Liver (tissue), 9 donors: ENCODE data around the gene ABCC10. TPM values are rescaled to one million over a fixed set of nuclear protein-coding genes. Genes with fewer than 3 reads are reported as not detected.

Experiments
- DNase-seq: peaks from one replicate; pipeline ENCODE4 v3.0.0-alpha.2; 2017; ENCODE audit warnings: low spot score
- H3K27ac ChIP-seq, 2 donors: one replicate each; pipeline ENCODE4 v1.7.0; 2013; ENCODE audit warnings: inconsistent platforms in 2 of 2, low read length in 2 of 2, control low read depth in 1 of 2, low read depth in 1 of 2, mild to moderate bottlenecking in 1 of 2
- H3K27me3 ChIP-seq, 4 donors: one replicate each; pipeline versions ENCODE4 v1.6.1 to v1.7.0; 2013; ENCODE audit warnings: low read length in 3 of 4, inconsistent platforms in 1 of 4, mild to moderate bottlenecking in 1 of 4, moderate library complexity in 1 of 4; ENCODE audit not compliant: control insufficient read depth in 4 of 4, insufficient read depth in 4 of 4
- H3K36me3 ChIP-seq, 4 donors: one replicate each; pipeline versions ENCODE4 v1.6.1 to v1.7.0; 2013; ENCODE audit warnings: low read length in 3 of 4, mild to moderate bottlenecking in 3 of 4, low read depth in 1 of 4, moderate library complexity in 1 of 4; ENCODE audit not compliant: control insufficient read depth in 4 of 4, insufficient read depth in 3 of 4
- H3K4me1 ChIP-seq, 4 donors: one replicate each; pipeline versions ENCODE4 v1.6.1 to v1.7.0; 2013; ENCODE audit warnings: low read length in 3 of 4, mild to moderate bottlenecking in 3 of 4, moderate library complexity in 1 of 4; ENCODE audit not compliant: control insufficient read depth in 4 of 4, insufficient read depth in 4 of 4
- H3K4me3 ChIP-seq, 3 donors: one replicate each; pipeline versions ENCODE4 v1.6.1 to v1.7.0; 2013; ENCODE audit warnings: low read length in 3 of 3, control low read depth in 1 of 3, low read depth in 1 of 3, mild to moderate bottlenecking in 1 of 3
- H3K9ac ChIP-seq, 2 donors: one replicate each; pipeline ENCODE4 v1.7.0; 2013; ENCODE audit warnings: low read length in 2 of 2, mild to moderate bottlenecking in 2 of 2, moderate library complexity in 2 of 2, control low read depth in 1 of 2, low read depth in 1 of 2
- H3K9me3 ChIP-seq, 4 donors: one replicate each; pipeline versions ENCODE4 v1.6.1 to v1.7.0; 2013; ENCODE audit warnings: low read length in 3 of 4; ENCODE audit not compliant: control insufficient read depth in 4 of 4
- EGR1 ChIP-seq, 2 donors: IDR thresholded peaks; 2 replicates each; pipeline ENCODE4 v1.6.1; 2016 to 2018; ENCODE audit warnings: antibody characterized with exemption in 2 of 2, low read depth in 2 of 2
- FOXA1 ChIP-seq: IDR thresholded peaks from 2 replicates; pipeline ENCODE4 v1.6.1; 2016; ENCODE audit warnings: antibody characterized with exemption
- FOXA2 ChIP-seq: IDR thresholded peaks from 2 replicates; pipeline ENCODE4 v1.6.1; 2016; ENCODE audit warnings: antibody characterized with exemption
- GABPA ChIP-seq, 2 donors: IDR thresholded peaks in 1 of 2; conservative IDR thresholded peaks in 1 of 2; 2 replicates each; pipeline ENCODE4 v1.6.1; 2016; ENCODE audit warnings: antibody characterized with exemption in 2 of 2, mild to moderate bottlenecking in 1 of 2, moderate library complexity in 1 of 2
- HNF4A ChIP-seq, 2 donors: conservative IDR thresholded peaks; 2 replicates each; pipeline ENCODE4 v1.6.1; 2016; ENCODE audit warnings: antibody characterized with exemption in 2 of 2, mild to moderate bottlenecking in 2 of 2
- HNF4G ChIP-seq: IDR thresholded peaks from 2 replicates; pipeline ENCODE4 v1.6.1; 2016; ENCODE audit warnings: antibody characterized with exemption
- JUND ChIP-seq, 2 donors: IDR thresholded peaks; 2 replicates each; pipeline ENCODE4 v1.6.1; 2016; ENCODE audit warnings: antibody characterized with exemption in 2 of 2
- NR2F2 ChIP-seq: IDR thresholded peaks from 2 replicates; pipeline ENCODE4 v1.6.1; 2016; ENCODE audit warnings: antibody characterized with exemption
- RAD21 ChIP-seq, 2 donors: IDR thresholded peaks; 2 replicates each; pipeline ENCODE4 v1.6.1; 2016; ENCODE audit warnings: antibody characterized with exemption in 2 of 2, mild to moderate bottlenecking in 2 of 2
- RXRA ChIP-seq, 2 donors: IDR thresholded peaks; 2 replicates each; pipeline ENCODE4 v1.6.1; 2017 to 2018; ENCODE audit warnings: antibody characterized with exemption in 2 of 2, mild to moderate bottlenecking in 1 of 2
- SP1 ChIP-seq: IDR thresholded peaks from 2 replicates; pipeline ENCODE4 v1.6.1; 2018; ENCODE audit warnings: antibody characterized with exemption, mild to moderate bottlenecking
- WGBS: extraction: QIAGEN DNeasy Blood & Tissue Kit; methylation state at CpG from one replicate; pipeline ENCODE4 v1.1.7; 2013; 5-methylcytosine and 5-hydroxymethylcytosine counted together
- polyA plus RNA-seq, 2 donors: library from polyadenylated mRNA; stranded (reverse) in 1 of 2; unstranded in 1 of 2; fragments of 200-250 nt in 1 of 2; fragments of >200 nt in 1 of 2; fragmentation: Nextera tagmentation in 1 of 2; extraction: Ambion mirVana in 1 of 2; gene quantifications; one replicate each; pipeline versions ENCODE4 v1.2.1 to v1.2.3, GENCODE V29; 2013 to 2015
- total RNA-seq, 2 donors: library from RNA; depleted of rRNA; stranded (reverse); fragments of >200 nt; gene quantifications; one replicate each; pipeline ENCODE4 v1.2.3, GENCODE V29; 2014
- TF ChIP-seq, protein P1 (sequence below): IDR thresholded peaks from 2 replicates; pipeline ENCODE4 v1.6.1; 2016; ENCODE audit warnings: antibody characterized with exemption, mild to moderate bottlenecking
- TF ChIP-seq, protein P2 (sequence below): fragments of 150-350 bp; IDR thresholded peaks from 2 replicates; pipeline ENCODE4 v1.5.1; 2017; ENCODE audit warnings: improper control_type of control experiment, low read depth, low read length; ENCODE audit not compliant: missing input control
- TF ChIP-seq, protein P3 (sequence below): IDR thresholded peaks from 2 replicates; pipeline ENCODE4 v1.6.1; 2016; ENCODE audit warnings: antibody characterized with exemption
- TF ChIP-seq, protein P4 (sequence below): IDR thresholded peaks from 2 replicates; pipeline ENCODE4 v1.6.1; 2016; ENCODE audit warnings: antibody characterized with exemption
- donor health status: healthy.
- donor health status: healthy.
- donor health status: healthy.
- donor health status: healthy.
- donor health status: healthy.

Gene ABCC10
- total and polyA plus RNA-seq, 4 donors = 3.9 to 10.6 (median 5.1) TPM

DNA sequence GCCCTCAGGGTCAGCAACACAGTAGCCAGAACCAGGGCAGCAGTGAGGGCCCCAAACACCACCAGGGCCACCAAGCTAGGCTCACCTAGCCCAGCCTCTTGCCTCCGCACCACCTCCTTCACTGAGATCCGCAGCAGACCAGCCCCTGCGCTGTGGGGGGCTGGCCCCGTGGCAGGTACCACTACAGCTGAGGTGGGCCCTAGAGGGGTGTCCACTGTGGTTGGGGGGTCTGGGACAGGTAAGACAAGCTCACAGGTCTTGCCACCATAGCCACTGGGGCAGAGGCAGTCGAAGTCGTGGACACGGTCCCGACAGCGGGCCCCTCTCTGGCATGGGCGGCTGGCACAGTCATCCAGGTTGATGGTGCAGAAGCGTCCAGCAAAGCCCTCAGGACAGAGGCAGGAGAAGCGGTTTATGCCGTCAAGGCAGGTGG, 23.4 kb downstream of the ABCC10 start:
- H3K4me3 ChIP-seq = no peak overlapping the region
- DNase-seq = no peak
- no peaks in the 10 kb centered on the region for H3K27me3 ChIP-seq
- no peaks in the 10 kb centered on the region for H3K9me3 ChIP-seq
- H3K9ac ChIP-seq = no peak overlapping the region
- peaks cover 5 to 11% (median 8%) of the 10 kb centered on the region in 4 donors for H3K4me1 ChIP-seq
- H3K36me3 ChIP-seq = peaks cover 21 to 57% (median 29%) of the 10 kb centered on the region in 4 donors
- WGBS = 92% methylated on average over 13 of the region's 13 CpGs
- H3K27ac ChIP-seq = no peak overlapping the region
- TF ChIP-seq RXRA (IDR thresholded peaks at IDR 0.05) (no peak), HNF4A (conservative IDR thresholded peaks at IDR 0.05) (no peak)
- TF ChIP-seq, protein P1, sequence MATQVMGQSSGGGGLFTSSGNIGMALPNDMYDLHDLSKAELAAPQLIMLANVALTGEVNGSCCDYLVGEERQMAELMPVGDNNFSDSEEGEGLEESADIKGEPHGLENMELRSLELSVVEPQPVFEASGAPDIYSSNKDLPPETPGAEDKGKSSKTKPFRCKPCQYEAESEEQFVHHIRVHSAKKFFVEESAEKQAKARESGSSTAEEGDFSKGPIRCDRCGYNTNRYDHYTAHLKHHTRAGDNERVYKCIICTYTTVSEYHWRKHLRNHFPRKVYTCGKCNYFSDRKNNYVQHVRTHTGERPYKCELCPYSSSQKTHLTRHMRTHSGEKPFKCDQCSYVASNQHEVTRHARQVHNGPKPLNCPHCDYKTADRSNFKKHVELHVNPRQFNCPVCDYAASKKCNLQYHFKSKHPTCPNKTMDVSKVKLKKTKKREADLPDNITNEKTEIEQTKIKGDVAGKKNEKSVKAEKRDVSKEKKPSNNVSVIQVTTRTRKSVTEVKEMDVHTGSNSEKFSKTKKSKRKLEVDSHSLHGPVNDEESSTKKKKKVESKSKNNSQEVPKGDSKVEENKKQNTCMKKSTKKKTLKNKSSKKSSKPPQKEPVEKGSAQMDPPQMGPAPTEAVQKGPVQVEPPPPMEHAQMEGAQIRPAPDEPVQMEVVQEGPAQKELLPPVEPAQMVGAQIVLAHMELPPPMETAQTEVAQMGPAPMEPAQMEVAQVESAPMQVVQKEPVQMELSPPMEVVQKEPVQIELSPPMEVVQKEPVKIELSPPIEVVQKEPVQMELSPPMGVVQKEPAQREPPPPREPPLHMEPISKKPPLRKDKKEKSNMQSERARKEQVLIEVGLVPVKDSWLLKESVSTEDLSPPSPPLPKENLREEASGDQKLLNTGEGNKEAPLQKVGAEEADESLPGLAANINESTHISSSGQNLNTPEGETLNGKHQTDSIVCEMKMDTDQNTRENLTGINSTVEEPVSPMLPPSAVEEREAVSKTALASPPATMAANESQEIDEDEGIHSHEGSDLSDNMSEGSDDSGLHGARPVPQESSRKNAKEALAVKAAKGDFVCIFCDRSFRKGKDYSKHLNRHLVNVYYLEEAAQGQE = no peak

DNA sequence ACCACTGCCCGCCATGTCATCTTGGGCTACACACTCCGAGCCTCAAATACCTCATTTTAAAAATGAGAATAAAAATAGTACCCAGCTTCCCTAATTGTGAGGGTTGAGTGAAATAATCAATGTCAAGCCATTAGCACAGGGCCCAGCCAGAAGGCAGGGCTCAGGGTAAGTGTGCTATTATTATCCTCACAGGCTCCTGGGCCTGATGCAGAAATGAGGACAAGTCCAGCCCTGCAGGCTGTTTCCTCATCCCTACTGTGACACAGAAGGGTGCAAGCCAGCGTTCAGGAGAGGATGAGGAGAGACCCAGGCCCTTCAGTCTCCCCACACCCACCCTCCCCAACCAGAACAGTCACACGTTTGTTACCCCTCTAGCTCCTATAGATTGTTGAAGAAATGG, 24.0 kb downstream of the ABCC10 start:
- H3K9ac ChIP-seq = no peak overlapping the region
- peaks cover 18 to 53% (median 28%) of the 10 kb centered on the region in 4 donors for H3K36me3 ChIP-seq
- H3K4me1 ChIP-seq = peaks cover 6 to 13% (median 9%) of the 10 kb centered on the region in 4 donors
- DNase-seq = no peak
- no peaks in the 10 kb centered on the region for H3K9me3 ChIP-seq
- 89% methylated on average over 4 of the region's 4 CpGs for WGBS
- H3K27ac ChIP-seq = no peak overlapping the region
- H3K4me3 ChIP-seq = no peak overlapping the region
- TF ChIP-seq HNF4A (conservative IDR thresholded peaks at IDR 0.05) (no peak), GABPA (IDR thresholded peaks at IDR 0.05 in 1 of 2, conservative IDR thresholded peaks at IDR 0.05 in 1 of 2) (no peak), HNF4G (no peak), JUND (IDR thresholded peaks at IDR 0.05) (no peak)
- peaks cover 0 to 2% (median 0%) of the 10 kb centered on the region in 4 donors for H3K27me3 ChIP-seq

DNA sequence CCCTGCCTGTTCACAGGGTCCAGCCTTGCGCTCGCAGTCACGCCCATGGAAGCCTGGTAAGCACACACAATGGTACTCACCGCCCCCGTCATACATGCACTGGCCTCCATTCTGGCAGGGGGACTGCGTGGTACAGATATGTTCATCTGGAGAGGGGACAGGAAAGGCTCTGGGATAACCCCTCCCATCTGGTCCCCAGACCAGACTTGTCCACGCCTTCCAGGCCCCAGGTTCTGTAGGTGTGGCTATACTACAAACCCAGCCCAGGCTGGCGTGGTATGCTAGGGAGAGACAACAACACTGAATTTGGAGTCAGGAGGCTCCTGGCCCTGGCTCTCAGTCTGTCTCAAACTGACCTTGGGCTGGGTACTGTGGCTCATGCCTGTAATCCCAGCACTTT, 24.6 kb downstream of the ABCC10 start:
- DNase-seq = no peak
- 97% methylated on average over 8 of the region's 8 CpGs for WGBS
- H3K27me3 ChIP-seq = peaks cover 0 to 3% (median 1%) of the 10 kb centered on the region in 4 donors
- H3K9ac ChIP-seq = no peak overlapping the region
- H3K4me3 ChIP-seq = no peak overlapping the region
- peaks cover 15 to 53% (median 27%) of the 10 kb centered on the region in 4 donors for H3K36me3 ChIP-seq
- H3K4me1 ChIP-seq = peaks cover 6 to 13% (median 9%) of the 10 kb centered on the region in 4 donors
- TF ChIP-seq FOXA1 (no peak), RAD21 (IDR thresholded peaks at IDR 0.05) (no peak), HNF4G (no peak), FOXA2 (no peak), SP1 (no peak), EGR1 (IDR thresholded peaks at IDR 0.05; ENCODE audit: low read depth in 2 of 2) (no peak), NR2F2 (no peak), HNF4A (conservative IDR thresholded peaks at IDR 0.05) (no peak)
- TF ChIP-seq, protein P2, sequence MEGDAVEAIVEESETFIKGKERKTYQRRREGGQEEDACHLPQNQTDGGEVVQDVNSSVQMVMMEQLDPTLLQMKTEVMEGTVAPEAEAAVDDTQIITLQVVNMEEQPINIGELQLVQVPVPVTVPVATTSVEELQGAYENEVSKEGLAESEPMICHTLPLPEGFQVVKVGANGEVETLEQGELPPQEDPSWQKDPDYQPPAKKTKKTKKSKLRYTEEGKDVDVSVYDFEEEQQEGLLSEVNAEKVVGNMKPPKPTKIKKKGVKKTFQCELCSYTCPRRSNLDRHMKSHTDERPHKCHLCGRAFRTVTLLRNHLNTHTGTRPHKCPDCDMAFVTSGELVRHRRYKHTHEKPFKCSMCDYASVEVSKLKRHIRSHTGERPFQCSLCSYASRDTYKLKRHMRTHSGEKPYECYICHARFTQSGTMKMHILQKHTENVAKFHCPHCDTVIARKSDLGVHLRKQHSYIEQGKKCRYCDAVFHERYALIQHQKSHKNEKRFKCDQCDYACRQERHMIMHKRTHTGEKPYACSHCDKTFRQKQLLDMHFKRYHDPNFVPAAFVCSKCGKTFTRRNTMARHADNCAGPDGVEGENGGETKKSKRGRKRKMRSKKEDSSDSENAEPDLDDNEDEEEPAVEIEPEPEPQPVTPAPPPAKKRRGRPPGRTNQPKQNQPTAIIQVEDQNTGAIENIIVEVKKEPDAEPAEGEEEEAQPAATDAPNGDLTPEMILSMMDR = no peak
- TF ChIP-seq, protein P3, sequence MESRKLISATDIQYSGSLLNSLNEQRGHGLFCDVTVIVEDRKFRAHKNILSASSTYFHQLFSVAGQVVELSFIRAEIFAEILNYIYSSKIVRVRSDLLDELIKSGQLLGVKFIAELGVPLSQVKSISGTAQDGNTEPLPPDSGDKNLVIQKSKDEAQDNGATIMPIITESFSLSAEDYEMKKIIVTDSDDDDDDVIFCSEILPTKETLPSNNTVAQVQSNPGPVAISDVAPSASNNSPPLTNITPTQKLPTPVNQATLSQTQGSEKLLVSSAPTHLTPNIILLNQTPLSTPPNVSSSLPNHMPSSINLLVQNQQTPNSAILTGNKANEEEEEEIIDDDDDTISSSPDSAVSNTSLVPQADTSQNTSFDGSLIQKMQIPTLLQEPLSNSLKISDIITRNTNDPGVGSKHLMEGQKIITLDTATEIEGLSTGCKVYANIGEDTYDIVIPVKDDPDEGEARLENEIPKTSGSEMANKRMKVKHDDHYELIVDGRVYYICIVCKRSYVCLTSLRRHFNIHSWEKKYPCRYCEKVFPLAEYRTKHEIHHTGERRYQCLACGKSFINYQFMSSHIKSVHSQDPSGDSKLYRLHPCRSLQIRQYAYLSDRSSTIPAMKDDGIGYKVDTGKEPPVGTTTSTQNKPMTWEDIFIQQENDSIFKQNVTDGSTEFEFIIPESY = no peak
- TF ChIP-seq, protein P4, sequence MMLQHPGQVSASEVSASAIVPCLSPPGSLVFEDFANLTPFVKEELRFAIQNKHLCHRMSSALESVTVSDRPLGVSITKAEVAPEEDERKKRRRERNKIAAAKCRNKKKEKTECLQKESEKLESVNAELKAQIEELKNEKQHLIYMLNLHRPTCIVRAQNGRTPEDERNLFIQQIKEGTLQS = no peak
- H3K9me3 ChIP-seq = no peaks in the 10 kb centered on the region
- H3K27ac ChIP-seq = no peak overlapping the region
